ENCODE measurements around the gene HOXA6. TPM values are rescaled to one million over a fixed set of nuclear protein-coding genes. Genes with fewer than 3 reads are reported as not detected.

Gene HOXA6
- total and polyA plus RNA-seq, 9 of the 15 experiments (the other 6 are each of a cell fraction or from before 2014, with no cell fraction given) = not detected

DNA sequence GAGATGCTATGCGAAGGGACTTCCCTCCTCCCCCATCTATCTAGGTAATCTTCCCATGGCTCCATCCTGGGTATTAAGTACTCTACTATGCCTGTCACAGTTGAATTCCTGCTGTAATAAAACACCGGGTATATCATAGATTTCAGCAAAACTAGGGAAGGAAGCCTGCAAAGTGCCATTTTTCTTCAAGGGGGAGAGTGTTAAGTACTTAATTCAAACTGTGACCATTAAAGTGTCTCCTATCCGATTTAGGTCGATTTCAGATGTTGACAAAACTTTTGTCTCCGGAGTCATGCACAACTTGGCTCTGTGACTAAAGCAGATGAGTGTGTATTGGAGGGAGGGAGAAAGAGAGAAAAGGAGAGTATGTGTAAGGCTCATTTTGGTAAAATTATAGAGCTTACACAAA lies 21.6 kb downstream of the HOXA6 start:
- H3K4me3 ChIP-seq = no peak overlapping the region
- ChIA-PET POLR2A (interaction anchor here (0.6 kb wide), 1 partner anchor 21 kb away, joined by 3 read pairs; no protein-coding TSS in a partner anchor), CTCF (ENCODE audit: low intra/inter-chr PET ratio) (interaction anchor here (0.7 kb wide), 1 partner anchor 35 kb away, joined by 3 read pairs; no protein-coding TSS in a partner anchor)
- TF ChIP-seq ZBED1 (IDR thresholded peaks at IDR 0.05) = no peak
- TF ChIP-seq RUNX1 (IDR thresholded peaks at IDR 0.05; ENCODE audit: low read depth) = no peak
- no peak for TF ChIP-seq CC2D1A (IDR thresholded peaks at IDR 0.05)
- TF ChIP-seq HNRNPK (IDR thresholded peaks at IDR 0.05; ENCODE audit: low read depth, low read length, poor library complexity, severe bottlenecking) = no peak
- no peak for TF ChIP-seq ZNF347 (CRISPR knock-in tag; IDR thresholded peaks at IDR 0.05; ENCODE audit: low read depth)
- no peak for TF ChIP-seq EZH2 (IDR thresholded peaks at IDR 0.05; ENCODE audit: borderline replicate concordance, low read depth, low read length)
- TF ChIP-seq, protein P1, sequence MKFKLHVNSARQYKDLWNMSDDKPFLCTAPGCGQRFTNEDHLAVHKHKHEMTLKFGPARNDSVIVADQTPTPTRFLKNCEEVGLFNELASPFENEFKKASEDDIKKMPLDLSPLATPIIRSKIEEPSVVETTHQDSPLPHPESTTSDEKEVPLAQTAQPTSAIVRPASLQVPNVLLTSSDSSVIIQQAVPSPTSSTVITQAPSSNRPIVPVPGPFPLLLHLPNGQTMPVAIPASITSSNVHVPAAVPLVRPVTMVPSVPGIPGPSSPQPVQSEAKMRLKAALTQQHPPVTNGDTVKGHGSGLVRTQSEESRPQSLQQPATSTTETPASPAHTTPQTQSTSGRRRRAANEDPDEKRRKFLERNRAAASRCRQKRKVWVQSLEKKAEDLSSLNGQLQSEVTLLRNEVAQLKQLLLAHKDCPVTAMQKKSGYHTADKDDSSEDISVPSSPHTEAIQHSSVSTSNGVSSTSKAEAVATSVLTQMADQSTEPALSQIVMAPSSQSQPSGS (CRISPR knock-in tag; IDR thresholded peaks at IDR 0.05) = no peak
- TF ChIP-seq, protein P2, sequence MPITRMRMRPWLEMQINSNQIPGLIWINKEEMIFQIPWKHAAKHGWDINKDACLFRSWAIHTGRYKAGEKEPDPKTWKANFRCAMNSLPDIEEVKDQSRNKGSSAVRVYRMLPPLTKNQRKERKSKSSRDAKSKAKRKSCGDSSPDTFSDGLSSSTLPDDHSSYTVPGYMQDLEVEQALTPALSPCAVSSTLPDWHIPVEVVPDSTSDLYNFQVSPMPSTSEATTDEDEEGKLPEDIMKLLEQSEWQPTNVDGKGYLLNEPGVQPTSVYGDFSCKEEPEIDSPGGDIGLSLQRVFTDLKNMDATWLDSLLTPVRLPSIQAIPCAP (CRISPR knock-in tag; IDR thresholded peaks at IDR 0.05; ENCODE audit: borderline replicate concordance) = no peak
- TF ChIP-seq TEAD4 (IDR thresholded peaks at IDR 0.05; ENCODE audit: low read length) = no peak
- no peak for TF ChIP-seq TEAD4 (CRISPR knock-in tag; IDR thresholded peaks at IDR 0.05; ENCODE audit: borderline replicate concordance)
- TF ChIP-seq, protein P3, sequence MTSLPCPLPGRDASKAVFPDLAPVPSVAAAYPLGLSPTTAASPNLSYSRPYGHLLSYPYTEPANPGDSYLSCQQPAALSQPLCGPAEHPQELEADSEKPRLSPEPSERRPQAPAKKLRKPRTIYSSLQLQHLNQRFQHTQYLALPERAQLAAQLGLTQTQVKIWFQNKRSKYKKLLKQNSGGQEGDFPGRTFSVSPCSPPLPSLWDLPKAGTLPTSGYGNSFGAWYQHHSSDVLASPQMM (CRISPR knock-in tag; IDR thresholded peaks at IDR 0.05) = no peak
- TF ChIP-seq HMGN3 (IDR thresholded peaks at IDR 0.05; ENCODE audit: borderline replicate concordance, extremely low read depth, insufficient read length, low read depth, low read length) = no peak
- TF ChIP-seq, protein P4, sequence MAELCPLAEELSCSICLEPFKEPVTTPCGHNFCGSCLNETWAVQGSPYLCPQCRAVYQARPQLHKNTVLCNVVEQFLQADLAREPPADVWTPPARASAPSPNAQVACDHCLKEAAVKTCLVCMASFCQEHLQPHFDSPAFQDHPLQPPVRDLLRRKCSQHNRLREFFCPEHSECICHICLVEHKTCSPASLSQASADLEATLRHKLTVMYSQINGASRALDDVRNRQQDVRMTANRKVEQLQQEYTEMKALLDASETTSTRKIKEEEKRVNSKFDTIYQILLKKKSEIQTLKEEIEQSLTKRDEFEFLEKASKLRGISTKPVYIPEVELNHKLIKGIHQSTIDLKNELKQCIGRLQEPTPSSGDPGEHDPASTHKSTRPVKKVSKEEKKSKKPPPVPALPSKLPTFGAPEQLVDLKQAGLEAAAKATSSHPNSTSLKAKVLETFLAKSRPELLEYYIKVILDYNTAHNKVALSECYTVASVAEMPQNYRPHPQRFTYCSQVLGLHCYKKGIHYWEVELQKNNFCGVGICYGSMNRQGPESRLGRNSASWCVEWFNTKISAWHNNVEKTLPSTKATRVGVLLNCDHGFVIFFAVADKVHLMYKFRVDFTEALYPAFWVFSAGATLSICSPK (IDR thresholded peaks at IDR 0.05; ENCODE audit: borderline replicate concordance) = no peak
- TF ChIP-seq TAF1 (IDR thresholded peaks at IDR 0.05; ENCODE audit: control insufficient read depth, extremely low read depth, insufficient read depth, low read length, severe bottlenecking) = no peak
- no peak for TF ChIP-seq TCF7L2 (IDR thresholded peaks at IDR 0.05; ENCODE audit: low read depth, low read length)
- no peak for TF ChIP-seq COPS2 (conservative IDR thresholded peaks at IDR 0.05)
- no peaks in the 10 kb centered on the region for H3K36me3 ChIP-seq (ENCODE audit: control insufficient read depth, insufficient read depth, low read length)
- H3K4me2 ChIP-seq (ENCODE audit: insufficient read depth, low read length) = no peak overlapping the region
- DNase-seq (ENCODE audit: extremely low read depth in 1 of 4, low spot score in 3 of 4) (no peak), ATAC-seq (no peak), FAIRE-seq (no peak)
- H3K9ac ChIP-seq (ENCODE audit: insufficient read depth in 1 of 2, low read depth in 2 of 2, low read length in 2 of 2) = no peak overlapping the region
- no peaks in the 10 kb centered on the region for H3K4me1 ChIP-seq (replicated peaks in 1 of 2; ENCODE audit: control insufficient read depth in 2 of 2, insufficient read depth in 2 of 2, low read length in 2 of 2)
- no peaks in the 10 kb centered on the region for H3K79me2 ChIP-seq (ENCODE audit: control insufficient read depth, insufficient read depth, low read length)
- no peaks in the 10 kb centered on the region; the same call in none of the 2 replicates for H4K20me1 ChIP-seq (replicated peaks; ENCODE audit: control insufficient read depth, insufficient read depth, low read length)
- WGBS (ENCODE audit: insufficient coverage, low coverage, missing lambda C conversion rate) = 1% methylated on average over 5 of the region's 5 CpGs
- no peak overlapping the region for H3K27ac ChIP-seq (ENCODE audit: extremely low read depth, low read depth, low read length)
- intact Hi-C loops (cut with micrococcal nuclease) = no loop called here
- no peaks in the 10 kb centered on the region for H3K9me3 ChIP-seq (replicated peaks; ENCODE audit: control insufficient read depth, insufficient read depth, low read depth, low read length)
- in situ Hi-C loops (cut with MboI) = loop anchor here (5.0 kb wide), 1 partner anchor 49 kb away; no protein-coding TSS in a partner anchor
- H2AFZ ChIP-seq (ENCODE audit: low read depth, low read length) = no peak overlapping the region
- peaks cover 21 to 54% of the 10 kb centered on the region in 2 experiments; a peak in 4 of 5 replicates for H3K27me3 ChIP-seq (ENCODE audit: control insufficient read depth in 2 of 2, insufficient read depth in 2 of 2, low read length in 2 of 2)
- H3K9me1 ChIP-seq (ENCODE audit: control insufficient read depth, insufficient read depth, low read length) = no peaks in the 10 kb centered on the region
- BruUV-seq (replicated peaks) = no TSS peak
